Fibroblast of the aortic adventitia (primary cell): ENCODE measurements around the gene PCDH18. TPM values are rescaled to one million over a fixed set of nuclear protein-coding genes. Genes with fewer than 3 reads are reported as not detected.
"Not testable (repeated sequence)": the region's sequence is repeated elsewhere in the genome, so short reads cannot be mapped to it uniquely, and the experiment has no call there.

ENCODE experiments used
- DNase-seq: peaks from one replicate; pipeline ENCODE4 v3.0.0-alpha.2; 2010; ENCODE audit warnings: low read depth
- H3K4me3 ChIP-seq: 2 replicates; pipeline ENCODE4 v1.5.1; 2011; ENCODE audit warnings: low read depth, mild to moderate bottlenecking, control low read depth, low read length, moderate library complexity
- CTCF ChIP-seq: IDR thresholded peaks from 2 replicates; pipeline ENCODE4 v1.5.1; 2011; ENCODE audit warnings: mild to moderate bottlenecking, low read length, control low read depth, inconsistent platforms; ENCODE audit not compliant: insufficient read depth
- total RNA-seq: library from RNA; depleted of rRNA; stranded (reverse); fragments of >200 nt; gene quantifications from 2 replicates; pipeline ENCODE4 v1.2.3, GENCODE V29; 2012; ENCODE audit warnings: low replicate concordance

Gene PCDH18
- total RNA-seq, 1 donor = 210 TPM

GRCh38 chr4:137545461-137545861, 13.2 kb upstream of the PCDH18 start:
- H3K4me3 ChIP-seq = no peak overlapping the region
- DNase-seq = peak; percentile 87
- TF ChIP-seq CTCF = no peak

GRCh38 chr4:137543648-137544047, 11.4 kb upstream of the PCDH18 start:
- H3K4me3 ChIP-seq = no peak overlapping the region
- no peak for DNase-seq
- no peak for TF ChIP-seq CTCF

GRCh38 chr4:137543198-137543597, 10.9 kb upstream of the PCDH18 start:
- no peak overlapping the region for H3K4me3 ChIP-seq
- no peak for DNase-seq
- no peak for TF ChIP-seq CTCF

- peak overlapping the region; percentile 40 for H3K4me3 ChIP-seq
- TF ChIP-seq CTCF = no peak
- no peak for DNase-seq
Observed at GRCh38 chr4:137541876-137542646, 9.8 kb upstream of the PCDH18 start.

- no peak overlapping the region for H3K4me3 ChIP-seq
- DNase-seq = no peak
- TF ChIP-seq CTCF = no peak
Observed at GRCh38 chr4:137541181-137541580, 8.9 kb upstream of the PCDH18 start.

GRCh38 chr4:137540356-137540755, 8.1 kb upstream of the PCDH18 start:
- TF ChIP-seq CTCF = no peak
- H3K4me3 ChIP-seq = no peak overlapping the region
- no peak for DNase-seq

GRCh38 chr4:137538526-137538925, 6.2 kb upstream of the PCDH18 start:
- no peak for DNase-seq
- no peak for TF ChIP-seq CTCF

GRCh38 chr4:137537807-137538206, 5.5 kb upstream of the PCDH18 start:
- not testable (repeated sequence) for H3K4me3 ChIP-seq, DNase-seq

More at GRCh38 chr4:137538526-137538925, 6.2 kb upstream of the PCDH18 start:
- no peak overlapping the region for H3K4me3 ChIP-seq
